Germinal center (tissue), 1 donor: Measurements from ENCODE around the gene VDAC1.
"Not testable (repeated sequence)": the region's sequence is repeated elsewhere in the genome, so short reads cannot be mapped to it uniquely, and the experiment has no call there.

Source experiments
- DNase-seq: peaks from one replicate; pipeline ENCODE4 v3.0.0; 2012; ENCODE audit warnings: mixed read lengths, low spot score

The VDAC1 gene

GRCh38 chr5:134004626-134005416 is at the start of gene VDAC1:
TSS of gene VDAC1 (minus strand) at chr5:134004975. CDS start at chr5:133993012, 11,963 bp downstream.
- DNase-seq, result peak; percentile 94

- no peak for DNase-seq
These were observed 49.1 kb upstream of the VDAC1 start for GRCh38 chr5:134053840-134054338.

GRCh38 chr5:134053314-134053839 is 48.6 kb upstream of the VDAC1 start:
- no peak for DNase-seq

DNA sequence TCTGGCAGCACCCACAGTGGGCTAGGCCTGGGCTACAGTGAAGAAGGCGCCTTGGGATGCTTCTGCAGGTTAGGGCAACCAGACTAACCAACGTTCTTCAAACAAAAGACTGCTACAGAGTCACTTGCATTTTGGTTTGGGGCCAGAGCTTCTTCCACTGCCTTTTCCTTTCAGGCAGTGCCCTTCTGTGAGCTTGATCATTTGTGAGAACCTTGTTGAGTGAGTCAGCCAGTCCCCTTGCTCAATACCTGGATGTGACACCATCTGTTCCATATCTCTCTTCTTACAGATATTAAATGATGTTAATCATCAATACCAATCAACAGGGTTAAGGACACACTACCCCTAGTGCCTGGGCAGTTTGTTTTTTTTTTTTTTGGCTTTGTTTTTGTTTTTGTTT is 46.5 kb upstream of the VDAC1 start:
- no peak for DNase-seq

DNA sequence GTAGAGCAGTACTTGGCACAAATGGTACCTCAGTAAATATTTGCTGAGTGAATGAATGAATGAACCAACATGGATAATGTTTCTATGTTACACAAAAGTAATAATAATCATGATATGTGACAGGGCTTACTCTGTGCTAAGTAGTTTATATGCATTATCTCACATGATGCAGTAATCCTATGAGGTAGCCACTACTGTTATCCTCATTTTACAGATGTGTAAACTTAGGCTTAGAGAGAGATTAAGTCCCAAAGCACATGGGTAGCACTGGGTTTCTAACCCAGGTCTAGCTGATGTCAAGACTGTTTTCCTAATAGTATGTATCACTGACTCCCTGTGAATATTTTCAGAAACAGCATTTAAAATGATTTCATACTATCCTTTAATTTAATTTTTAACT is 44.1 kb upstream of the VDAC1 start:
- DNase-seq, result no peak

- no peak for DNase-seq
These were observed 42.9 kb upstream of the VDAC1 start for GRCh38 chr5:134047687-134048056.

DNA sequence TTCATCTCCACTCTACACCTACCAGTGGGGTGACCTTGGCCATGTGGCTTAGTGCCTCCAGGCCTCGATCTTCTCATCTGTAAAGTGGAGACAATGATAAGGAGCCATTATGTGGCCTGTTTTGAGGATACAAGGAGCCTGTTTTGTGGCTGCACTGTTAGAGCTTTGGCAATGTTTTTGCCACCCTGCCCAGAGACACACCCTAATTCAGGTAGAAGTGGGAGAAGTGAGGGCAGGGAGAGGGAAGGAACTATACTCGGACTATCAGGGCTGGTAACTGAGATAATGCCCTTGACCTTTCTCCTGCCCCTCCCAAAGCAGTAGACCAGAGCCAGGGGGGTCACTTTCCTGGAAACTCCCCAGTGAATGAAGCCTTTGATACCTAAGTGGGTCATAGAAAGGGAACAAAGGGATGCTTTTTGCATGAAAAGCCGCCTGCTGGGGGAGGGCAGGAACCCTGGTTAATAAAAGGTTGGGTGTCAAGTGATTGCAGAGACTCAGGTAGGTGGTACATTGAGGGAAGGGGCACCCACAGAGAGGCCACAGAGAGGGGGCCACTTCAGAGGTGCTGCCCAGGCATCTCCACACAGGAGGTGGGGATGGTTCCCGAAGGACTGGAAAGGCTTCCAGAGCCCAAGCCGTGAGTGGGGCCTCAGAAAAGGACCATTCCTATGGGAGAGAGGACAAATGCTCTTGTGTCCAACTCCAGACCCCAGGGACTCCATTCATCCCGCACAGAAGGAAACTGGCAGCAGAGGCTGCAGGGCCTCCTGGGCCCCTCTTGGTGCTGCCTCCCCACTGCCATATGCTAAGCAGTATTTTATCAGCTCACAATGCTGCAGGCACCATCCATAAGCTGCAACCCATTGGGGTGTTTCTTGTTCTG is 42.3 kb upstream of the VDAC1 start:
- DNase-seq, result no peak

- no peak for DNase-seq
These were observed 41.6 kb upstream of the VDAC1 start for GRCh38 chr5:134046330-134046729.

DNA sequence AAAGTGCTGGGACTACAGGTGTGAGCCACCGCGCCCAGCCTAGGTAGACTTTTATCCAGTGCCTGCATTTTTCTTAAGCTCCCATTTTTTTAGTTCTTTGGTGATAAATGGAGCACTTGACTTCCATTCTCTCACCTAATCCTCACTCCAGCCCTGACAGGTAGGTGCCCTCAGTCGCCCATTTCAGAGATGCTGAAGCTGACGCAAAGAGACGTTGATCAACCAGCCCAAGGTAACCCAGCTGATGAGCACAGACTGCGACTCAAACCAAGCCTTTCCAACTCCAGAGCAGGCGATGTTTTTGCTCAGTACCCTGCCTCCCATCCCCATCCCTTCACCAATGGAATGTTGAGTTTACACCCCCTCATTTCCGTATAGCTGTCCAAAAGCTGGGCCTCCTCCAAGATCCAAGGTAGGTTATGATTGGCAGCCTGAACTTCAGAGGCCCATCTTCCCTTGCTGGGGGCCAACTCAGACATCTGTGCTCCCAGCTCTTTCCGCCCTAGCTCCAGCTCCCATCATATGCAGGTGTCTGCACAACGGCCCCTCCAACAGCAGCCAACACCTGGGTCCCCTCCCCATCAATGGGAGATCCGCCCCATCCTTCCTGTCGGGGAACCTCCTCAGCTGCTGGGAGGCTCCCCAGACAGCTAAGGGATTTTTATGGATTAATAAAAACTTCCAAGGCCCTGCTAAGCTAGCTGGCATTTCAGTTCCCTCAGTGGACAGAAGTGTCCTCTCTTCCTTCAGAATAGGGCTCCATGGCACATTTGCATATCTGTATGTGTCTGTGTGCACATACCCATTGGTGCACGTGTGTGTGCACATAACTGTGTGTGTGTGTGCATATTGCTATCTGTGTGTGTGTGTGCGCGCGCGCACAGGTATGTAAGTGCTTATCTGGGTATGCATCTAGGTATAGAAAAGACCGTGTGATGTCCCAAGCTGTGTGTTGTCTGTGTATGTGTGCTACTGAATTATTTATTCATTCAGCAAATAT is 39.3 kb upstream of the VDAC1 start:
- no peak for DNase-seq

- DNase-seq, result no peak
These were observed 37.0 kb upstream of the VDAC1 start for GRCh38 chr5:134041570-134042411.

- no peak for DNase-seq
These were observed 33.4 kb upstream of the VDAC1 start for GRCh38 chr5:134038138-134038537.

DNA sequence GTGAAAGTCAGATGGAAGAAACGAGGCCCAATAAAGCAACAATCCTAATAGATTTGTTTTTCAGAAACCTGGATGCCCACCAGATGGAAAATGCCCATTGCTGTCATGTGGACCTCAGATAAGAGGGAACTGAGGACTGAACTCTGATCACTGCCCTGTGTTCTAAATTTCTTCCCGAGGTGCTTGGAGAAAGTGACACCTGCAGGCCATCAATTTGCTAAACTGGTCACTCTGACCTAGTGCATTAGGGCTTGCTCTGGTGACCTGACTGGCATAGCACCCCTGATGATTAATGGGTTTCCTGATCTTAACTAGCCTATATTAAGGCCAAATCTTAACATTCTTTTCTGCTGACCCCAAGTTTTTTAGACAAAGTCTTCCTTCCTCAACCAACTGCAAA is 32.4 kb upstream of the VDAC1 start:
- DNase-seq, result no peak

- DNase-seq, result no peak
These were observed 29.6 kb upstream of the VDAC1 start for GRCh38 chr5:134034326-134034725.

DNA sequence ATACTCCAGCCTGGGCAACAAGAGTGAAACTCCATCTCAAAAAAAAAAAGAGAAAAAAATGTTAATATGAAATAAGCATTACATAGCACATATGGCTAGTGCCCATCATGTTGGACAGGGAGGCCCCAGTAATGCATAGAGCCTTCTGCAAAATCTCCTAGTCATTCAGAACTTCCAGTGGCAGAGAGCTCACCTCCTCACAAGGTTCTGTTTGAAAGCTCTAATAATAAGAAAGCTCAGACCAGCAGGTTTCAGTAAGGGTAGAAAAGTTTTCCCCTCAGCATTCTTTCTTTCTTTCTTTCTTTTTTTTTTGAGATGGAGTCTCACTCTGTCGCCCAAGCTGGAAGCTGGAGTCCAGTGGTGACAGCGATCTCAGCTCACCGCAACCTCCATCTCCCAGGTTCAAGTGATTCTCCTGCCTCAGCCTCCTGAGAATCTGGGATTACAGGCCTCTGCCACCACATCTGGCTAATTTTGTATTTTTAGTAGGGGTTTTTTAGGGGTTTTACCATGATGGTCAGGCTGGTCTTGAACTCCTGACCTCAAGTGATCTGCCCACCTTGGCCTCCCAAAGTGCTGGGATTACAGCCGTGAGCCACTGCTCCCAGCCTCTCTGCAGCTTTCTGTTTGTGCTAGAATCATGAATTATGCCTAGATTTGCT is 25.7 kb upstream of the VDAC1 start:
- not testable (repeated sequence) for DNase-seq

GRCh38 chr5:134029156-134029555 is 24.4 kb upstream of the VDAC1 start:
- DNase-seq, result no peak

DNA sequence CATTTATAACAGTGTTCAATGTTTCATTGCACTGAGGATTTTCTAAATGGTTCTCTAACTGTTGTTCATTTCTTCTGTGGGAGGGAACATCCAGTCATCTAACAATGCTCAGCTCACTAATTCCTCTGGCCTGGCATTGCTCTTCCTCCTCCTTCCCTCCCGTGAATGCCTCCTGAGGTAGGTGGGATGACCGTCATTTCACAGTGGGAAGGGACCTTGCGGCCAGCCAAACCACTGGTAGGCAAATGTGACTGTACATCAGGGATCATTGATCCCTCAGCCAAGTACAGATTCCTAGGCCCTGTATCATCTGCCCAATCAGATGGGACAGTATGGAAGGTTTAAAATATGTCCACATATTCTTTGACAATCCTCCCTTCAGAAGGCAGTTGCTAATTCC is 23.7 kb upstream of the VDAC1 start:
- DNase-seq, result no peak

- no peak for DNase-seq
These were observed 22.5 kb upstream of the VDAC1 start for GRCh38 chr5:134027288-134027615.

DNA sequence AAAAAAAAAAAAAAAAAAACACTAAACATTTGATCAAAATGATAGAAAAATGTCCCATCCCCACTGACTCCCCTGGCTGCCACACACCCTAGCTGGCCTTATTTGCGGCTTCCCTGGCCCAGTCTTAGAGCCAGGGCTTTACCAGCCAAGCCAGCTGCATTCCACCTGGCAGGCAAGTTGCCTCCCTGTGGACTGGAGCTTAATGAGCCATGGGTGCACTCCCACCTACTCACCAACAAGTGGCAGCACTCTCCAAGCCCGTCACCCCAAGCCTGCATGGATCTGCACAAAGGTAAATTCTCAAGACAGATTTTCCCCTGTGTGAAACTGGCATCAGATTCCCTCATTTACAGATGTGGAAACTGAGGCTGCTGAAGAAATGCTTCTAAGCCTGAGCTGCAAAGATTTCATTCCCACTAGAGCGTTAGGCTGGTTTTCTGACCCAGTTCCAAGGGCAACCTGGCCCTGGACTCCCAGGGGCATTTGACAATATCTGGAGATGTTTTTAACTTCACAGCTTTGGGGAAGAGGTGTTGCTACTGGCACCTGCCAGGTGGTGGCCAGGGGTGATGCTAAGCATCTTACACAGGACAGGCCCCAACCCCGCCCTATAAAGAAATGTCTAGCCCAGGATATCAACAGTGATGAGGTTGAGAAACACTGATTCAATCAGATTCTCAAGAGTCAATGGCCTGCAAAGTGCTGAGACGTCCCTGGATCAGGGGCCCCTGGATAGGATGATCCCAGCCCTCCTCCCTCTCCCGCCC is 21.9 kb upstream of the VDAC1 start:
- DNase-seq, result peak; percentile 79

- DNase-seq, result no peak
These were observed 21.0 kb upstream of the VDAC1 start for GRCh38 chr5:134025786-134026185.
